MM.1S (cell line): ENCODE results near the gene PSMC5.

Source experiments
- DNase-seq: peaks from one replicate; pipeline ENCODE4 v3.0.0-alpha.2; 2015
- H2AFZ ChIP-seq: fragments of 300-600 bp; sonication (generic); 2 replicates; pipeline ENCODE4 v1.6.0; 2016; ENCODE audit warnings: antibody characterized with exemption, low read length
- H3F3A ChIP-seq: fragments of 300-600 bp; sonication (generic); 2 replicates; pipeline ENCODE4 v1.6.1; 2016; ENCODE audit warnings: mild to moderate bottlenecking, antibody characterized with exemption, low read length, moderate library complexity, mixed read lengths; ENCODE audit not compliant: insufficient read depth
- H3K27ac ChIP-seq: fragments of 300-600 bp; sonication (generic); 2 replicates; pipeline ENCODE4 v1.5.1; 2016; ENCODE audit warnings: mild to moderate bottlenecking, low read length
- H3K27me3 ChIP-seq: fragments of 300-600 bp; sonication (generic); replicated peaks from 2 replicates; pipeline ENCODE4 v1.6.0; 2016; ENCODE audit warnings: low read length; ENCODE audit not compliant: insufficient read depth
- H3K36me3 ChIP-seq: fragments of 300-600 bp; sonication (generic); replicated peaks from 2 replicates; pipeline ENCODE4 v1.6.1; 2016; ENCODE audit warnings: mild to moderate bottlenecking, low read length, mixed read lengths; ENCODE audit not compliant: insufficient read depth
- H3K4me1 ChIP-seq: fragments of 300-600 bp; sonication (generic); 2 replicates; pipeline ENCODE4 v1.6.1; 2016; ENCODE audit warnings: low read length, mixed read lengths
- H3K4me2 ChIP-seq: fragments of 300-600 bp; sonication (generic); 2 replicates; pipeline ENCODE4 v1.6.0; 2016; ENCODE audit warnings: low read depth, low read length
- H3K4me3 ChIP-seq: fragments of 300-600 bp; sonication (generic); 2 replicates; pipeline ENCODE4 v1.5.1; 2016; ENCODE audit warnings: low read length, mixed read lengths
- H3K79me2 ChIP-seq: fragments of 300-600 bp; sonication (generic); 2 replicates; pipeline ENCODE4 v1.6.1; 2016; ENCODE audit warnings: mixed run types, low read length, mixed read lengths
- H3K9ac ChIP-seq: fragments of 300-600 bp; sonication (generic); 2 replicates; pipeline ENCODE4 v1.6.1; 2016; ENCODE audit warnings: low read length, mixed read lengths
- H3K9me2 ChIP-seq: fragments of 300-600 bp; sonication (generic); replicated peaks from 2 replicates; pipeline ENCODE4 v1.6.1; 2016; ENCODE audit warnings: mild to moderate bottlenecking, low read length, mixed read lengths; ENCODE audit not compliant: insufficient read depth
- H3K9me3 ChIP-seq: fragments of 300-600 bp; sonication (generic); replicated peaks from 2 replicates; pipeline ENCODE4 v1.6.1; 2016; ENCODE audit warnings: mild to moderate bottlenecking, low read length, mixed read lengths; ENCODE audit not compliant: insufficient read depth
- H4K20me1 ChIP-seq: fragments of 300-600 bp; sonication (generic); 2 replicates; pipeline ENCODE4 v1.6.1; 2016; ENCODE audit warnings: mild to moderate bottlenecking, low read length, moderate library complexity, mixed read lengths; ENCODE audit not compliant: insufficient read depth
- EZH2 ChIP-seq: fragments of 300-600 bp; sonication (generic); optimal IDR thresholded peaks from 2 replicates; pipeline ENCODE3; 2017; ENCODE audit warnings: low read depth, mild to moderate bottlenecking, antibody characterized with exemption, low read length, mixed read lengths
- EZH2phosphoT487 ChIP-seq: fragments of 300-600 bp; sonication (generic); IDR thresholded peaks from 2 replicates; pipeline ENCODE4 v1.6.1; 2018; ENCODE audit warnings: antibody characterized with exemption, low read length
- TF ChIP-seq, protein P1 (sequence below): fragments of 300-600 bp; sonication (generic); IDR thresholded peaks from 2 replicates; pipeline ENCODE4 v1.5.1; 2016; ENCODE audit warnings: antibody characterized with exemption, low read length, mixed read lengths

PSMC5 gene

DNA sequence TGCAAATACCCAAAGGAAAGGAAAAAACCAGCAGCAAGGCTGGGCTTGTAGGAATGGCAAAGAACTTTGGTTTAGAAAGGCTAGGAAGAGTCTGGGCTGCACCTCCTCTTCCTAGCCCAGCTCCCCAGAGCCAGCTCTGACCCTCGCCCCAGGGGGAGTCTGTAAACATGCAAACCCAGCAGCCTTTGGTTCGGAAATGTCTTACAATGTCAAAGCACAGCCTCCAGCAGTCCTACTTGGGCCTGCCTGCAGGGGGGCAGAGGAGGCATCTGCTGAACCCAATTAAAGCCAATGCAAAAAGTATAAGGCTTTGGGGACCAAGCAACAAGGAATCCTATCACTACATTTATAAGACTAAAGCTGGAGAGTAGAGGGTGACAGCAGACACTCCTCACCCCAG lies 5.2 kb downstream of the PSMC5 start:
- Histone ChIP-seq H3K79me2 (peaks cover 64% of the 10 kb centered on the region), H2AFZ (no peak overlapping the region), H3K9me2 (no peaks in the 10 kb centered on the region), H4K20me1 (no peaks in the 10 kb centered on the region), H3F3A (peaks cover 11% of the 10 kb centered on the region; the same call in 1 of the 2 replicates), H3K36me3 (peaks cover 7% of the 10 kb centered on the region; the same call in 1 of the 2 replicates), H3K27ac (no peak overlapping the region), H3K27me3 (no peaks in the 10 kb centered on the region), H3K9ac (no peak overlapping the region), H3K4me3 (no peak overlapping the region), H3K9me3 (no peaks in the 10 kb centered on the region), H3K4me1 (peaks cover 12% of the 10 kb centered on the region), H3K4me2 (no peak overlapping the region)
- DNase-seq: no peak
- TF ChIP-seq EZH2phosphoT487 (no peak), EZH2 (no peak)
- TF ChIP-seq, protein P1, sequence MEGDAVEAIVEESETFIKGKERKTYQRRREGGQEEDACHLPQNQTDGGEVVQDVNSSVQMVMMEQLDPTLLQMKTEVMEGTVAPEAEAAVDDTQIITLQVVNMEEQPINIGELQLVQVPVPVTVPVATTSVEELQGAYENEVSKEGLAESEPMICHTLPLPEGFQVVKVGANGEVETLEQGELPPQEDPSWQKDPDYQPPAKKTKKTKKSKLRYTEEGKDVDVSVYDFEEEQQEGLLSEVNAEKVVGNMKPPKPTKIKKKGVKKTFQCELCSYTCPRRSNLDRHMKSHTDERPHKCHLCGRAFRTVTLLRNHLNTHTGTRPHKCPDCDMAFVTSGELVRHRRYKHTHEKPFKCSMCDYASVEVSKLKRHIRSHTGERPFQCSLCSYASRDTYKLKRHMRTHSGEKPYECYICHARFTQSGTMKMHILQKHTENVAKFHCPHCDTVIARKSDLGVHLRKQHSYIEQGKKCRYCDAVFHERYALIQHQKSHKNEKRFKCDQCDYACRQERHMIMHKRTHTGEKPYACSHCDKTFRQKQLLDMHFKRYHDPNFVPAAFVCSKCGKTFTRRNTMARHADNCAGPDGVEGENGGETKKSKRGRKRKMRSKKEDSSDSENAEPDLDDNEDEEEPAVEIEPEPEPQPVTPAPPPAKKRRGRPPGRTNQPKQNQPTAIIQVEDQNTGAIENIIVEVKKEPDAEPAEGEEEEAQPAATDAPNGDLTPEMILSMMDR: no peak

DNA sequence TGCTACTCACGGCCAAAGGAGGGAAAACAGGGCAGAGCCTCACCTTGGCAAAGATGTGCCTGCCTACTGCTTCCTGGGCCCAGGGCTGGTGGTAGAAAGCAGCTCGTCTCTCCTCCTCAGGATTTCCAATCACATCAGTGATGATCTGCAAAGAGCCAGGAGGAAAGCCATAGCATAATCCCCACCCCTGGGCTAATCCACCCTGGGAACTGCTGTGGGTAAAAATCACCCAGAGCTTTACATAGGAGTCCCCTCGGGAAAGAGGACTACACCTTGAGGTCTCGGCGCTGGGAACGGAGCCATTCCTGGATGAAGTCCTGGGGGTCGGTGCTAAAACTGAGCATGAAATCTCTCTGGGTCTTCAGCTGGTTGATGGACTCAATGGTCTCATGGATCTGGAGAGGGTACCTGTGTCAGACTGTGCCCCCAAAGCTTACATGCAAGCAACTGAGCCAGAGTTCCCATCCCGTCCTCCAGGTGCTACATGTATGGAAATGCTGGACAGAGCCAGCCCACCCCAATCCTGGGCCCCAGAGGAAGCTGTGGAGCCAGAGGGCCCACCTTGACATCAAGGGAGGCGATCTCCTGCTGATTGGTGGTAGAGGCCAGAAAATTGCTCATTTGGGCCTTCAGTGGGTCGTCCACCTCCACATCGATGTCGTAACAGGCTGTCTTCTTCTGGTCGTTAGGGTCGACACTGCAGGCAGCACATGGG lies 6.0 kb downstream of the PSMC5 start:
- Histone ChIP-seq H3K9me2 (no peaks in the 10 kb centered on the region), H3K9me3 (no peaks in the 10 kb centered on the region), H3K27ac (no peak overlapping the region), H3K79me2 (peaks cover 64% of the 10 kb centered on the region), H3K4me3 (no peak overlapping the region), H3K36me3 (peaks cover 7% of the 10 kb centered on the region; the same call in 1 of the 2 replicates), H4K20me1 (no peaks in the 10 kb centered on the region), H3K9ac (no peak overlapping the region), H3K27me3 (no peaks in the 10 kb centered on the region), H3K4me1 (peaks cover 12% of the 10 kb centered on the region), H3K4me2 (no peak overlapping the region), H2AFZ (no peak overlapping the region), H3F3A (peaks cover 11% of the 10 kb centered on the region; the same call in 1 of the 2 replicates)
- no peak for DNase-seq
- TF ChIP-seq EZH2phosphoT487 (no peak), EZH2 (no peak)
- TF ChIP-seq, protein P1: no peak

DNA sequence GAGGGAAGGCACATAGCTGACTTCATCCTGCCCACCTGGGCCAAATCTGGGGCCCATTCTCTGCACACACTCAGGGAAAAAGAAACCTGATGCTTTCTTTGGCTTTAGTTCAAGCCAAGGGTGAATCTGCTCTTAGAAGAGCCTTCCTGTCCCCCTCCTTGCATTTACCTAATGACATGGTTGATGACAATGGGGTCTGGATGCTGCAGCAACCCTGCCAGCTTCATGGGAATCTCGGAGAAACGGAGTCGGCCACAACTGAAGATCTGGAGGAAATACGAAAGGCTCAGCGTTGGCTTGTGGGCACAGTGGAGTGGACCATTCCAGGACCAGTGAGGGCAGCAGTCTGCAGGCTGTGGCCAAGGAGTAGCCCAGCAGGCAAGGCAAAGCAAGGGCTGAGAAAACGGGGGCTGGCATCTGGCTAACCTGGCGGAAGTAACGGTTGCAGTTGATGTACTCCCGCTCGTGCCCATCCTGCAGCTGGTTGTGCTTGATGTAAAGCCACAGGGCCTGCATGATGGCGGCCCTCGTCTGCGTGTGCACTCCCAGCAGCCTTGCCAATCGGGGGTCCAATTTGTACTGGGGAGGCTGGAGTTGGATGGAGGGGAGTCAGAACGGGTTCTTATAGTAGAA lies 6.6 kb downstream of the PSMC5 start:
- Histone ChIP-seq H3K27ac (no peak overlapping the region), H3F3A (peaks cover 11% of the 10 kb centered on the region; the same call in 1 of the 2 replicates), H3K4me3 (no peak overlapping the region), H3K36me3 (peaks cover 7% of the 10 kb centered on the region; the same call in 1 of the 2 replicates), H3K79me2 (peaks cover 64% of the 10 kb centered on the region), H3K4me1 (peaks cover 8% of the 10 kb centered on the region), H3K27me3 (no peaks in the 10 kb centered on the region), H3K9me2 (no peaks in the 10 kb centered on the region), H3K9me3 (no peaks in the 10 kb centered on the region), H2AFZ (no peak overlapping the region), H3K9ac (no peak overlapping the region), H4K20me1 (no peaks in the 10 kb centered on the region), H3K4me2 (no peak overlapping the region)
- TF ChIP-seq EZH2phosphoT487: no peak
- TF ChIP-seq, protein P1: no peak
- TF ChIP-seq EZH2: no peak
- no peak for DNase-seq
